H1 (cell line): ENCODE results near the gene AURKB. TPM values are rescaled to one million over a fixed set of nuclear protein-coding genes. Genes with fewer than 3 reads are reported as not detected.
A peak's percentile ranks its signal among the peaks of the same experiment; 100 is the strongest.

ENCODE experiments used
- CTCF ChIA-PET: fragments of 300-600 bp; sonication (Branson Sonifier 250); formaldehyde crosslinking; loops from one replicate; lab custom pipeline; 2021; ENCODE audit not compliant: partially characterized antibody; lab: Charles Lee
- POLR2A ChIA-PET: fragments of 300-600 bp; sonication (Branson Sonifier 250); formaldehyde crosslinking; loops from one replicate; lab custom pipeline; 2021; ENCODE audit warnings: inconsistent platforms; ENCODE audit not compliant: partially characterized antibody; lab: Charles Lee
- DNase-seq, 2 experiments: peaks; one replicate each; pipeline versions ENCODE4 v3.0.0 to v3.0.0-alpha.2; 2010 to 2022; ENCODE audit warnings: low spot score in 2 of 2, low read depth in 1 of 2, mixed read lengths in 1 of 2
- FAIRE-seq: peaks from 2 replicates; lab custom pipeline; 2011; peaks lifted over from hg19 to GRCh38; lab: Jason Lieb, UNC
- H2AFZ ChIP-seq: 2 replicates; pipeline ENCODE4 v1.8.1; 2012; ENCODE audit warnings: low read length, inconsistent platforms
- H2AK5ac ChIP-seq: 2 replicates; pipeline ENCODE4 v1.6.1; 2013; ENCODE audit warnings: low read depth, low read length
- H2BK120ac ChIP-seq: replicated peaks from 2 replicates; pipeline ENCODE3; 2013; ENCODE audit warnings: low read depth, low read length, inconsistent platforms
- H2BK12ac ChIP-seq: 2 replicates; pipeline ENCODE4 v1.6.1; 2013; ENCODE audit warnings: low read depth, low read length
- H2BK15ac ChIP-seq: 2 replicates; pipeline ENCODE4 v1.6.1; 2013; ENCODE audit warnings: low read length
- H2BK20ac ChIP-seq: 2 replicates; pipeline ENCODE4 v1.6.1; 2013; ENCODE audit warnings: low read length
- H2BK5ac ChIP-seq: 2 replicates; pipeline ENCODE4 v1.6.1; 2013; ENCODE audit warnings: low read depth, low read length
- H3K14ac ChIP-seq: 2 replicates; pipeline ENCODE4 v1.6.1; 2013; ENCODE audit warnings: inconsistent platforms; ENCODE audit not compliant: insufficient read length
- H3K18ac ChIP-seq: 2 replicates; pipeline ENCODE4 v1.6.1; 2013; ENCODE audit warnings: low read length; ENCODE audit errors: extremely low read depth
- H3K23ac ChIP-seq: 2 replicates; pipeline ENCODE4 v1.6.1; 2013; ENCODE audit warnings: inconsistent platforms; ENCODE audit not compliant: insufficient read length
- H3K23me2 ChIP-seq: 2 replicates; pipeline ENCODE4 v1.6.1; 2013; ENCODE audit warnings: low read depth, low read length
- H3K27ac ChIP-seq: 2 replicates; pipeline ENCODE4 v1.6.1; 2011; ENCODE audit warnings: low read depth, low read length, inconsistent platforms
- H3K27me3 ChIP-seq, 4 experiments: replicated peaks in 1 of 4; 1 replicate in 1 of 4; 2 replicates in 3 of 4; pipeline versions ENCODE4 v1.6.1 to v1.8.1; 2011 to 2013; ENCODE audit warnings: low read length in 3 of 4, mild to moderate bottlenecking in 3 of 4, inconsistent platforms in 2 of 4, mixed read lengths in 2 of 4, moderate library complexity in 1 of 4; ENCODE audit not compliant: control insufficient read depth in 3 of 4, insufficient read depth in 3 of 4; ENCODE audit errors: extremely low read depth in 1 of 4
- H3K36me3 ChIP-seq, 4 experiments: 2 replicates each; pipeline versions ENCODE4 v1.6.1 to v1.8.1; 2011 to 2013; ENCODE audit warnings: mild to moderate bottlenecking in 4 of 4, low read length in 3 of 4, moderate library complexity in 2 of 4, control low read depth in 1 of 4, inconsistent platforms in 1 of 4; ENCODE audit not compliant: insufficient read depth in 4 of 4, control insufficient read depth in 2 of 4
- H3K4ac ChIP-seq: replicated peaks from 2 replicates; pipeline ENCODE3; 2013; ENCODE audit warnings: low read length, low read depth, mixed read lengths, inconsistent platforms; ENCODE audit not compliant: insufficient read length
- H3K4me1 ChIP-seq, 4 experiments: replicated peaks in 1 of 4; 1 replicate in 1 of 4; 2 replicates in 3 of 4; pipeline versions ENCODE4 v1.6.1 to v1.8.1; 2011 to 2013; ENCODE audit warnings: low read length in 3 of 4, inconsistent platforms in 2 of 4, mixed read lengths in 1 of 4; ENCODE audit not compliant: insufficient read depth in 4 of 4, control insufficient read depth in 3 of 4
- H3K4me2 ChIP-seq, 2 experiments: 2 replicates each; pipeline versions ENCODE4 v1.6.1 to v1.8.1; 2011 to 2013; ENCODE audit warnings: low read depth in 2 of 2, low read length in 2 of 2, control low read depth in 1 of 2, inconsistent platforms in 1 of 2, mild to moderate bottlenecking in 1 of 2; ENCODE audit not compliant: insufficient read depth in 1 of 2
- H3K4me3 ChIP-seq, 4 experiments: fragments of 200-600, 300-600 bp in 1 of 4; sonication (generic), shearing (Covaris generic), sonication (Bioruptor Twin) in 1 of 4; 2 replicates each; pipeline versions ENCODE4 v1.5.1 to v1.8.1; 2011 to 2016; ENCODE audit warnings: low read length in 4 of 4, low read depth in 3 of 4, control low read depth in 2 of 4, inconsistent platforms in 2 of 4, mild to moderate bottlenecking in 2 of 4, mixed read lengths in 1 of 4, moderate library complexity in 1 of 4; ENCODE audit not compliant: insufficient read depth in 2 of 4; ENCODE audit errors: extremely low read depth in 1 of 4
- H3K56ac ChIP-seq: replicated peaks from 2 replicates; pipeline ENCODE3; 2013; ENCODE audit warnings: low read depth, mild to moderate bottlenecking, mixed read lengths, low read length, inconsistent platforms; ENCODE audit not compliant: insufficient read length
- H3K79me1 ChIP-seq: 2 replicates; pipeline ENCODE4 v1.6.1; 2013; ENCODE audit warnings: low read depth, low read length, control low read depth
- H3K79me2 ChIP-seq, 2 experiments: 2 replicates each; pipeline versions ENCODE4 v1.6.1 to v1.8.1; 2012 to 2013; ENCODE audit warnings: low read length in 2 of 2, mild to moderate bottlenecking in 2 of 2, inconsistent platforms in 1 of 2; ENCODE audit not compliant: insufficient read depth in 2 of 2, control insufficient read depth in 1 of 2
- H3K9ac ChIP-seq, 4 experiments: replicated peaks in 1 of 4; 1 replicate in 1 of 4; 2 replicates in 3 of 4; pipeline versions ENCODE4 v1.6.1 to v1.8.1; 2011 to 2013; ENCODE audit warnings: low read depth in 3 of 4, low read length in 3 of 4, control low read depth in 2 of 4, mild to moderate bottlenecking in 2 of 4, moderate library complexity in 2 of 4, inconsistent platforms in 1 of 4; ENCODE audit errors: extremely low read depth in 1 of 4
- H3K9me3 ChIP-seq, 2 experiments: 2 replicates each; pipeline versions ENCODE4 v1.6.1 to v1.8.1; 2012 to 2013; ENCODE audit warnings: mild to moderate bottlenecking in 2 of 2, moderate library complexity in 2 of 2, control low read depth in 1 of 2, inconsistent platforms in 1 of 2, low read depth in 1 of 2, low read length in 1 of 2, mixed read lengths in 1 of 2; ENCODE audit not compliant: insufficient read depth in 2 of 2
- H4K20me1 ChIP-seq, 2 experiments: replicated peaks in 1 of 2; 2 replicates each; pipeline versions ENCODE3 to v1.8.1; 2011 to 2013; ENCODE audit warnings: inconsistent platforms in 2 of 2, low read length in 2 of 2, mild to moderate bottlenecking in 1 of 2; ENCODE audit not compliant: insufficient read depth in 2 of 2, control insufficient read depth in 1 of 2
- H4K5ac ChIP-seq: 2 replicates; pipeline ENCODE4 v1.6.1; 2013; ENCODE audit warnings: low read length, low read depth, mixed read lengths, inconsistent platforms; ENCODE audit not compliant: insufficient read length
- H4K8ac ChIP-seq: 2 replicates; pipeline ENCODE4 v1.8.0; 2013; ENCODE audit warnings: mild to moderate bottlenecking, moderate library complexity, low read length, inconsistent platforms; ENCODE audit not compliant: insufficient read depth; ENCODE audit errors: extremely low read depth
- H4K91ac ChIP-seq: replicated peaks from 2 replicates; pipeline ENCODE3; 2013; ENCODE audit warnings: low read length, mixed read lengths, inconsistent platforms; ENCODE audit not compliant: insufficient read length
- CHD2 ChIP-seq: IDR thresholded peaks from 2 replicates; pipeline ENCODE4 v1.6.1; 2012; ENCODE audit warnings: low read length, improper control_type of control experiment
- KDM4A ChIP-seq: IDR thresholded peaks from one replicate; pipeline ENCODE4 v1.7.1; 2012; ENCODE audit warnings: low read depth, mild to moderate bottlenecking, moderate library complexity, low read length, inconsistent platforms; ENCODE audit not compliant: severe bottlenecking
- MAFK ChIP-seq: IDR thresholded peaks from 2 replicates; pipeline ENCODE4 v1.6.1; 2012; ENCODE audit warnings: low read depth, mild to moderate bottlenecking, improper control_type of control experiment, low read length
- RAD21 ChIP-seq, 2 experiments: IDR thresholded peaks in 1 of 2; conservative IDR thresholded peaks in 1 of 2; 2 replicates each; pipeline ENCODE4 v1.6.1; 2011; ENCODE audit warnings: low read depth in 2 of 2, low read length in 2 of 2, improper control_type of control experiment in 1 of 2, inconsistent platforms in 1 of 2, mild to moderate bottlenecking in 1 of 2, moderate library complexity in 1 of 2
- SIN3A ChIP-seq, 2 experiments: IDR thresholded peaks in 1 of 2; conservative IDR thresholded peaks in 1 of 2; 2 replicates each; pipeline ENCODE4 v1.6.1; 2011 to 2012; ENCODE audit warnings: low read length in 2 of 2, improper control_type of control experiment in 1 of 2, low read depth in 1 of 2, mild to moderate bottlenecking in 1 of 2
- SP4 ChIP-seq: IDR thresholded peaks from 2 replicates; pipeline ENCODE4 v1.6.1; 2012; ENCODE audit warnings: low read length, inconsistent platforms
- TCF12 ChIP-seq: IDR thresholded peaks from 2 replicates; pipeline ENCODE4 v1.6.1; 2011; ENCODE audit warnings: low read depth, mild to moderate bottlenecking, low read length
- WGBS, 2 experiments: shearing (Covaris generic) in 1 of 2; methylation state at CpG; one replicate each; pipeline versions ENCODE4 v1.1.6 to v1.1.7; 2013 to 2015; ENCODE audit warnings: low lambda C conversion rate in 2 of 2, mixed read lengths in 2 of 2, inconsistent platforms in 1 of 2, low coverage in 1 of 2, missing lambda C conversion rate in 1 of 2; ENCODE audit not compliant: insufficient replicate concordance in 2 of 2, insufficient coverage in 1 of 2, insufficient read length in 1 of 2; ENCODE audit errors: extremely low coverage in 1 of 2, missing lambda C conversion rate in 1 of 2; 5-methylcytosine and 5-hydroxymethylcytosine counted together
- polyA plus RNA-seq, 7 experiments: library from polyadenylated mRNA; depleted of rRNA in 3 of 7; stranded (reverse) in 5 of 7; unstranded in 2 of 7; fragments of >200 nt in 5 of 7; fragments of 200-250 nt in 2 of 7; gene quantifications; 1 replicate in 5 of 7; 2 replicates in 1 of 7; 4 replicates in 1 of 7; pipeline versions ENCODE4 v1.2.1 to v1.2.3, GENCODE V29; 2011 to 2013; ENCODE audit warnings: missing spikeins in 2 of 7, mixed read lengths in 2 of 7
- total RNA-seq: library from RNA; stranded (reverse); fragmentation: NEBNext Ultra II Directional; extraction: Animal tissue kit (Norgen Biotek cat#: 25700); gene quantifications from 2 replicates; pipeline ENCODE4 v1.2.1, GENCODE V29; 2021
- TF ChIP-seq, protein P1 (sequence below): IDR thresholded peaks from 2 replicates; pipeline ENCODE4 v1.6.1; 2012; ENCODE audit warnings: inconsistent platforms
- TF ChIP-seq, protein P2 (sequence below): IDR thresholded peaks from 2 replicates; pipeline ENCODE4 v1.6.1; 2011; ENCODE audit warnings: low read length, improper control_type of control experiment

Gene AURKB
- total and polyA plus RNA-seq, 2 of the 8 experiments (the other 6 are each of a cell fraction or from before 2014, with no cell fraction given): 102 to 160 TPM

DNA sequence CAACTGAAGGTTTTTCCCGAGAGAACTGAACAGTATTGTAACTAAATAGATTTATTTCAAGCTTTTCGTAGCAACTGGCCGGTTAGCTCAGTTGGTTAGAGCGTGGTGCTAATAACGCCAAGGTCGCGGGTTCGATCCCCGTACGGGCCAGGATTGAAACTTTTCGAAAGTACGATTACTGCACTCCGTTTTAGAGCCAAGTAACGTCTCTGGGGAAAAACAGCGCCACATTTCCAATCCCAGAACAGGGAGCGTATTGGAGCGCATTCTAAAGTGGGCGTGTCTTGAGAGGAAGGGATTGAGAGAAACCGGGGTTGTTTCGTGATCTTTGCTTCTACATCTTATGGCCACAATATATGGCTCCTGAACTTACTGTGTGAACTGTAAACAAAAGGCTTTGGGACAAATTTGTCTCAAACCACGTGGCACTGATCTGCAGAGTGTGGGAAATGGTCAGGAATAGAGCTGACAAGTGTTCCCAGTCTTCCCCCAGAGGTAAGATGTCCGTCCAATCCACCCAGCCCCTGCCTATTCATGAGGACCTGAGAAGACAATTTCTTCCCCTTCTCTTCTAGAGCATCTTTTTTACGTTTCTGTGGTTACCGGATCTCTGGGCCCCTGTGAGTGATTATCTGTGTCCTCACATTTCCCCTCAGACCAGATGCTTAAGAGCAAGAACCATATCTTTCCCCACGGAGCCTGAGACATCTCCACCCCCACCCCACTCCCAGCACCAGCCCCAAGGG is 22.7 kb downstream of the AURKB start:
- H2BK20ac ChIP-seq: no peak overlapping the region
- H3K79me1 ChIP-seq: no peaks in the 10 kb centered on the region
- WGBS, 2 experiments: 6% methylated on average over 25 of the region's 25 CpGs; no CpG with 5 or more reads in 1 of the 2 experiments
- no peak overlapping the region for H3K14ac ChIP-seq
- H3K9me3 ChIP-seq: no peaks in the 10 kb centered on the region
- no peak overlapping the region for H4K91ac ChIP-seq
- CTCF ChIA-PET: interaction anchor here (0.6 to 3.7 kb wide), 12 partner anchors 10 to 557 kb away, joined by 3 to 26 read pairs (median 5); no protein-coding TSS in a partner anchor
- FAIRE-seq (peak; percentile 82), DNase-seq (peak; percentile 92 to 96)
- peak overlapping the region; percentile 86 to 98 for H3K4me2 ChIP-seq
- peaks cover 2 to 17% (median 11%) of the 10 kb centered on the region in 4 experiments for H3K27me3 ChIP-seq
- no peak overlapping the region for H4K8ac ChIP-seq
- H2BK12ac ChIP-seq: no peak overlapping the region
- H2AFZ ChIP-seq: no peak overlapping the region
- peak overlapping the region in 3 of 4 experiments; percentile 59 to 71 (median 67); a peak in 5 of 7 replicates for H3K9ac ChIP-seq
- no peaks in the 10 kb centered on the region for H3K79me2 ChIP-seq
- peak overlapping the region; percentile 79 to 99 (median 93) for H3K4me3 ChIP-seq
- no peak overlapping the region for H3K56ac ChIP-seq
- peaks cover 4 to 21% (median 10%) of the 10 kb centered on the region in 4 experiments; a peak in 6 of 7 replicates for H3K4me1 ChIP-seq
- H2BK5ac ChIP-seq: no peak overlapping the region; the same call in 1 of the 2 replicates
- H2BK120ac ChIP-seq: no peak overlapping the region
- no peak overlapping the region for H3K4ac ChIP-seq
- no peak overlapping the region for H3K23ac ChIP-seq
- POLR2A ChIA-PET: interaction anchor here (1.0 to 19.9 kb wide), 11 partner anchors 9 to 62 kb away, joined by 3 to 373 read pairs (median 8); partner anchors contain the start of genes AURKB, PFAS and TMEM107
- H4K5ac ChIP-seq: no peak overlapping the region
- no peak overlapping the region for H2AK5ac ChIP-seq
- no peaks in the 10 kb centered on the region for H3K36me3 ChIP-seq
- peaks cover 2 to 6% of the 10 kb centered on the region in 2 experiments for H4K20me1 ChIP-seq
- 0 out of 2 replicates have a peak overlapping the region, but pooled peaks have one; percentile 31 for H2BK15ac ChIP-seq
- no peak overlapping the region for H3K18ac ChIP-seq
- H3K23me2 ChIP-seq: peaks cover 17% of the 10 kb centered on the region
- H3K27ac ChIP-seq: no peak overlapping the region
- TF ChIP-seq, protein P1, sequence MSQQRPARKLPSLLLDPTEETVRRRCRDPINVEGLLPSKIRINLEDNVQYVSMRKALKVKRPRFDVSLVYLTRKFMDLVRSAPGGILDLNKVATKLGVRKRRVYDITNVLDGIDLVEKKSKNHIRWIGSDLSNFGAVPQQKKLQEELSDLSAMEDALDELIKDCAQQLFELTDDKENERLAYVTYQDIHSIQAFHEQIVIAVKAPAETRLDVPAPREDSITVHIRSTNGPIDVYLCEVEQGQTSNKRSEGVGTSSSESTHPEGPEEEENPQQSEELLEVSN: peak; percentile 23; the same call in 1 of the 2 replicates
- TF ChIP-seq SIN3A (conservative IDR thresholded peaks at IDR 0.05 in 1 of 2, IDR thresholded peaks at IDR 0.05 in 1 of 2; ENCODE audit: low read depth in 1 of 2, low read length in 2 of 2) (peak; percentile 62 to 73; a peak in 2 of 4 replicates), KDM4A (no peak), SP4 (no peak), RAD21 (IDR thresholded peaks at IDR 0.05 in 1 of 2, conservative IDR thresholded peaks at IDR 0.05 in 1 of 2; ENCODE audit: low read depth in 2 of 2, low read length in 2 of 2) (no peak), TCF12 (no peak), CHD2 (no peak), MAFK (peak; percentile 80; the same call in 1 of the 2 replicates)
- TF ChIP-seq, protein P2, sequence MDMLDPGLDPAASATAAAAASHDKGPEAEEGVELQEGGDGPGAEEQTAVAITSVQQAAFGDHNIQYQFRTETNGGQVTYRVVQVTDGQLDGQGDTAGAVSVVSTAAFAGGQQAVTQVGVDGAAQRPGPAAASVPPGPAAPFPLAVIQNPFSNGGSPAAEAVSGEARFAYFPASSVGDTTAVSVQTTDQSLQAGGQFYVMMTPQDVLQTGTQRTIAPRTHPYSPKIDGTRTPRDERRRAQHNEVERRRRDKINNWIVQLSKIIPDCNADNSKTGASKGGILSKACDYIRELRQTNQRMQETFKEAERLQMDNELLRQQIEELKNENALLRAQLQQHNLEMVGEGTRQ: no peak
